ENCODE data around the gene C1QL2.

DNA sequence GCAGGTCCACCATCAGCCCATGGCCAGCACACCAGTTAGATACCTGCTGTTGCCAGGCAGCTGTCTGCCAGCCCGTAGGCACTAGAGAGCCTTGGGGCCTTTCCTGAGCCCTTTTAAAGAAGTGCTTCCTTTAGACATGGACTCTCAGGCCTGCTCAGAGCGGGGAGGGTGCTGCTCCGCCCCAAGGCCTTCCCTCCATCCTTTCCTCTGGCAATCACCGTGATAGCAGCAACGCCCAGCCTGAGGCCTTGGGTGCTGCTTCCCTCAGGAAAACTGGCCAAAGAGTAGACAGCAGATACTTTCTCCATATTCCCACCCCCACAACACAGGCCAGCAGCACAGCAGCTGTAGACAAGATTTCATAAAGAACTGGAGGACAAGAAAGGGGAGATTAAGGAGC lies 22.3 kb upstream of the C1QL2 start:
- no peak for TF ChIP-seq TAF1 (IDR thresholded peaks at IDR 0.05; ENCODE audit: low read depth)
- TF ChIP-seq, protein P1, sequence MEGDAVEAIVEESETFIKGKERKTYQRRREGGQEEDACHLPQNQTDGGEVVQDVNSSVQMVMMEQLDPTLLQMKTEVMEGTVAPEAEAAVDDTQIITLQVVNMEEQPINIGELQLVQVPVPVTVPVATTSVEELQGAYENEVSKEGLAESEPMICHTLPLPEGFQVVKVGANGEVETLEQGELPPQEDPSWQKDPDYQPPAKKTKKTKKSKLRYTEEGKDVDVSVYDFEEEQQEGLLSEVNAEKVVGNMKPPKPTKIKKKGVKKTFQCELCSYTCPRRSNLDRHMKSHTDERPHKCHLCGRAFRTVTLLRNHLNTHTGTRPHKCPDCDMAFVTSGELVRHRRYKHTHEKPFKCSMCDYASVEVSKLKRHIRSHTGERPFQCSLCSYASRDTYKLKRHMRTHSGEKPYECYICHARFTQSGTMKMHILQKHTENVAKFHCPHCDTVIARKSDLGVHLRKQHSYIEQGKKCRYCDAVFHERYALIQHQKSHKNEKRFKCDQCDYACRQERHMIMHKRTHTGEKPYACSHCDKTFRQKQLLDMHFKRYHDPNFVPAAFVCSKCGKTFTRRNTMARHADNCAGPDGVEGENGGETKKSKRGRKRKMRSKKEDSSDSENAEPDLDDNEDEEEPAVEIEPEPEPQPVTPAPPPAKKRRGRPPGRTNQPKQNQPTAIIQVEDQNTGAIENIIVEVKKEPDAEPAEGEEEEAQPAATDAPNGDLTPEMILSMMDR (IDR thresholded peaks at IDR 0.05; ENCODE audit: poor library complexity, severe bottlenecking) = no peak
- no peak for TF ChIP-seq EZH2 (IDR thresholded peaks at IDR 0.05; ENCODE audit: borderline replicate concordance, insufficient read depth, low read length, poor library complexity, severe bottlenecking)
- TF ChIP-seq MXI1 (conservative IDR thresholded peaks at IDR 0.05; ENCODE audit: poor library complexity, severe bottlenecking) = no peak
- no peak for TF ChIP-seq SMC3 (conservative IDR thresholded peaks at IDR 0.05; ENCODE audit: poor library complexity)
- TF ChIP-seq, protein P2, sequence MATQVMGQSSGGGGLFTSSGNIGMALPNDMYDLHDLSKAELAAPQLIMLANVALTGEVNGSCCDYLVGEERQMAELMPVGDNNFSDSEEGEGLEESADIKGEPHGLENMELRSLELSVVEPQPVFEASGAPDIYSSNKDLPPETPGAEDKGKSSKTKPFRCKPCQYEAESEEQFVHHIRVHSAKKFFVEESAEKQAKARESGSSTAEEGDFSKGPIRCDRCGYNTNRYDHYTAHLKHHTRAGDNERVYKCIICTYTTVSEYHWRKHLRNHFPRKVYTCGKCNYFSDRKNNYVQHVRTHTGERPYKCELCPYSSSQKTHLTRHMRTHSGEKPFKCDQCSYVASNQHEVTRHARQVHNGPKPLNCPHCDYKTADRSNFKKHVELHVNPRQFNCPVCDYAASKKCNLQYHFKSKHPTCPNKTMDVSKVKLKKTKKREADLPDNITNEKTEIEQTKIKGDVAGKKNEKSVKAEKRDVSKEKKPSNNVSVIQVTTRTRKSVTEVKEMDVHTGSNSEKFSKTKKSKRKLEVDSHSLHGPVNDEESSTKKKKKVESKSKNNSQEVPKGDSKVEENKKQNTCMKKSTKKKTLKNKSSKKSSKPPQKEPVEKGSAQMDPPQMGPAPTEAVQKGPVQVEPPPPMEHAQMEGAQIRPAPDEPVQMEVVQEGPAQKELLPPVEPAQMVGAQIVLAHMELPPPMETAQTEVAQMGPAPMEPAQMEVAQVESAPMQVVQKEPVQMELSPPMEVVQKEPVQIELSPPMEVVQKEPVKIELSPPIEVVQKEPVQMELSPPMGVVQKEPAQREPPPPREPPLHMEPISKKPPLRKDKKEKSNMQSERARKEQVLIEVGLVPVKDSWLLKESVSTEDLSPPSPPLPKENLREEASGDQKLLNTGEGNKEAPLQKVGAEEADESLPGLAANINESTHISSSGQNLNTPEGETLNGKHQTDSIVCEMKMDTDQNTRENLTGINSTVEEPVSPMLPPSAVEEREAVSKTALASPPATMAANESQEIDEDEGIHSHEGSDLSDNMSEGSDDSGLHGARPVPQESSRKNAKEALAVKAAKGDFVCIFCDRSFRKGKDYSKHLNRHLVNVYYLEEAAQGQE (IDR thresholded peaks at IDR 0.05; ENCODE audit: borderline replicate concordance) = no peak
